Suppressor macrophage treated with lipopolysaccharide for 4 hours (primary cell): ENCODE data around the gene ATM.
"Not testable (repeated sequence)": the region's sequence is repeated elsewhere in the genome, so short reads cannot be mapped to it uniquely, and the experiment has no call there.

Source experiments
- DNase-seq: peaks from one replicate; pipeline ENCODE4 v3.0.0-alpha.2; 2020

ATM gene

GRCh38 chr11:108223348-108224149 is 682 bp downstream of the ATM start:
- DNase-seq = peak; percentile 39

DNA sequence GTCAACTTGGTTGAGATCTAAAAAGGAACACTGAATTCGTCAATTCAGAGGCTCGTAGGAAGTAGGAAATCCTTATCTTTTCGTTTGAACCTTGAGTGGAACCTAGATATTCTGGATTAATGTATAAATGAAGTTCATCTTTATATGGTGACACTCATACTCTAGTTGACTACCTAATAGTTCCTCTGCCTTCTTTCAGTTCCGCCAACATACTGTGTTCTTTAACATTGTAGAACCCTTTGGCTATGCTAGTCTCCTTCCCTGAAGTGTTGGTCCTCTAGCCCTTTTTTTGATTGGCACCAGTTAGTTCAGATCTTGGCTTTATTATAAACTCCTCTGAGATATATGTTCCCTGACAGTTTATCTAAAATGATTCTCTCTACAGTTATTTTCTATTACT is 1.5 kb downstream of the ATM start:
- DNase-seq = peak; percentile 22

DNA sequence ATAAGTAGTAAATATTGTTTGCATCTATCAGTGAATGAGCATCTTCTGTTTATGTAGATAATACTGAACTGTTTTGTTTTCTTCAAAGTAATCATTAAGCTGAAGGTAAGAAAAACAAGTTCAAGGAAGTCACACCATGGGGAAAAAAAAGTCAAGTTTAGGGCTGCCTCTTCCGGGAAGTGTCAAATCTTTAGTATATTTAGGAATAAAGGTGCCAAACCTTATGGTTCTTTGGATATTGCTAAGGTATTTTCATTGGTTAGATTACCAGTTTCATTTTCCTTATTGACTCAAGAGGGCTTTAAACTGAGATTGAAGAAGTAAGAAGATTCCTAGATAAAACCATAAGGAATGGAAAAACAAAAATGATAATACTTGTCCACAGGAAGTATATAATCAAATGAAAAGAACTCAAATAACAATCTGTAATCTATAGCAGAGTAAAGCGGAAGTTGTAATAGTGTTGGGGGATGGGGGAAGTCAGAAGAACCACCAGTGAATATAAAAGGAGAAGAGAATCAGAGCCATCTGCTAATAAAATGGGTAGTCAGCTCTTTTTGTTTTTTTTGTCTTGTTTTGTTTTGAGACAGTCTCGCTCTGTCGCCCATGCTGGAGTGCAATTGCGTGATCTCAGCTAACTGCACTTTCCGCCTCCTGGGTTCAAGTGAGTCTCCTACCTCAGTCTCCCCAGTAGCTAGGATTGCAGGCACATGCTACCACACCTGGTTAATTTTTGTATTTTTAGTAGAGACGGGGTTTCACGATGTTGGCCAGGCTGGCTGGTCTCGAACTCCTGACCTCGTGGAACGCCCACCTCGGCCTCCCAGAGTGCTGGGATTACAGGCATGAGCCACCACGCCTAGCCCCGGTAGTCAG is 2.3 kb downstream of the ATM start:
- peak; percentile 65 for DNase-seq

- no peak for DNase-seq
Observed at GRCh38 chr11:108226036-108226435, 3.2 kb downstream of the ATM start.

DNA sequence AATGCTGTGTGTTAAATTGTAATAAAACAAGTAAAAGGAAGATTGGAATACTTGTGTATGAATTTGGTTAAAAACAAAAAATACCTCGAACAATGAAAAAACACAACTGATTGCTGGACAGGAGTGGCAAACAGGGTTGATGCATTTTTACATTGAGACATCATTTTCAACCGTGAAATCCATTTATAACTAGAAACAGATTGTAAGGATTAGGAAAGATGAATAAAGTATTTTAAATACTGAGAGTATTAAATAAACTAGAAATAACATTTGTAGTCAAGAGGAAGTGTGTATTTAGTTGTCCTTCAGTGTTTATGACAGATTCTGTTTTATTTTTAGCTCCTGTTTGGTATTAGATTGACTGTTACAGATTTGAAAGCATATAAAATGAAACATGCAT is 5.4 kb downstream of the ATM start:
- no peak for DNase-seq

GRCh38 chr11:108233277-108233945 is 10.5 kb downstream of the ATM start:
- DNase-seq = no peak

DNA sequence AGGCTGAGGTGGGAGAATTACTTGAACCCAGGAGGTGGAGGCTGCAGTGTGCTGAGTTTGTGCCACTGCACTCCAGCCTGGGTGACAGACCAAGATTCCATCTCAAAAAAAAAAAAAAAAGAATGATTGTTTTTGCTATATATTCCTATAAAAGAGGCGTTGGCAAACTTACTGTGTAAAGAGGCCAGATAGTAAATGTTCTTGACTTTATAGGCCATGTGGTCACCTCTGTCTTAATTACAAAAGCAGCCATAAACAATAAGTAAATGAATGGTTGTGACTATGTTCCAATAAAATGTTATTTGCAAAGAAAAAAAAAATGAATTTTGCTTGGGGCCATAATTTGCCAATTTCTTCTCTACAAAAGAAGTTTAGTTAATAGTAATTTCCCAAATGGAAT is 12.3 kb downstream of the ATM start:
- no peak for DNase-seq

GRCh38 chr11:108235633-108236032 is 12.8 kb downstream of the ATM start:
- no peak for DNase-seq

- DNase-seq = no peak
Observed at GRCh38 chr11:108237058-108237481, 14.2 kb downstream of the ATM start.

DNA sequence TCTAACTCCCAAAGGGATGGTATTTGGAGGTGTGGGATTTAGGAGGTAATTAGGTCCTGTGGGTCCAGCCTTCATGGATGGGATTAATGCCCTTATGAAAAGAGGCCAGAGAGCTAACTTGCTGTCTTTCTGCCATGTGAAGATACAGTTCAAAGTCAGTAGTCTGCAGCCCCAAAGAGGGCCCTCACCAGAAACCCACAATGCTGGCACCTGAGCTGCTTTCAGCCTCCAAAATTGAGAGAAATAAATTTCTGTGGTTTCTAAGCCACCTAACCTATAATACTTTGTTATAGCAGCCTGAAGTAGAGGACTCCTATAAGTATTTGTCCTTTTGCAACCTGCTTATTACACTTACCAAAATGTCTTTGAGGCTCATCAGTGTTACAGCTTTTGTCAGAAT is 16.2 kb downstream of the ATM start:
- DNase-seq = no peak

GRCh38 chr11:108241330-108242037 is 18.6 kb downstream of the ATM start:
- DNase-seq = no peak

GRCh38 chr11:108242422-108242821 is 19.6 kb downstream of the ATM start:
- DNase-seq = no peak

GRCh38 chr11:108246308-108246707 is 23.4 kb downstream of the ATM start:
- DNase-seq = no peak

GRCh38 chr11:108246885-108247284 is 24.0 kb downstream of the ATM start:
- DNase-seq = no peak

- DNase-seq = no peak
Observed at GRCh38 chr11:108253176-108253575, 30.3 kb downstream of the ATM start.

DNA sequence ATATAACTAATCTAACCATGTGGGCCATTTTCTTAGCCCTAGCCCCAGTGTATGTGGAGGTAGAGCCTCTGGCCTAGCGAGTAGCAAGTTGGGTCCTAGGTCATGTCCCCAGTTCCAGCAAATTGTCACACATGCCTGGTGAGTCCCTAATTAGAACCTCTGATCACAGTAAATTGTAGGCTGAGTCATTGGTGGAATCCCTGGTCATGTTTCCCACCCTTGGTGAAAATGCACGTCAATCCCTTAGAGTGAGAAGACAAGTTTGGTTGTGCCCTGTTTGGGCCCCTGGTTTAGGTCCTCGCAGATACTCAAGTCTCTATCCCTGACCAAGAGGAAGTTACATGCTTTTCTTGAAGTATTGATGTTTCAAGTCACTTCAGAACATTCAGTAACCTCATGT is 46.7 kb downstream of the ATM start:
- DNase-seq = no peak

- not testable (repeated sequence) for DNase-seq
Observed at GRCh38 chr11:108276985-108277616, 54.2 kb downstream of the ATM start.

DNA sequence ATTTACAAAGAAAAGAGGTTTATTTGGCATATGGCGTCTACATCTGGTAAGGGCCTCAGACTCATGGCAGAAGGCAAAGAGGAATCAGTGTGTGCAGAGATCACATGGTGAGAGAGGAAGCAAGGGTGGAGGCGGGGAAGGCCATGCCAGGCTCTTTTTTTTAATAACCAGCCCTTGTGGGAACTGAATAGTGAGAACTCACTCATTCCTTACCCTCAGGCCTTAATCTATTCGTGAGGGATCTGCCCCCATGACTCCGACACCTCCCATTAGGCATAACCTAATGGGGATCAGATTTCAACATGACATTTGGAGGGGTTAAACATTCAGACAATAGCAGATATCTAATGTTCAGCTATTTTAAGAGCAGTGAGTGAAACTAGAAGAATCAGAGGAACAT is 55.7 kb downstream of the ATM start:
- peak; percentile 2 for DNase-seq

DNA sequence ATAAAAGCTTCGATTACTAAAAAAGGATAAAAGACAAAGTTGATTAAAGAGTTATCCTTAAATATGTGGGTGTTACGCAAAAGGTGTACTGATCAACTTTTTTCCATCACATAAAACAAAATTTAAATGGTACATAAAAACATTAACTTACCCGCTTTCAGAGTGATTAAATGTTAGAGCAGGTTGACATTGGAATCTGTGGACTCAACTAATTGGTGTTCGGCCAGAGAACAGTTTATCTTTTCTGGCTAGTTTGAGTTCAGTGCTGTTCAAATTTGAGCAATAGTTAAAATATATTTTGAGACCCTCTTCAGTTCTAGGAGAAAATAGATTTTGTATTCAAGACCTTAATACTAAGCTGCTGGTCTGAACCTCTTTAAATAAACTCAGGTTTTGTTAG is 56.1 kb downstream of the ATM start:
- no peak for DNase-seq

GRCh38 chr11:108286370-108286769 is 63.5 kb downstream of the ATM start:
- no peak for DNase-seq

DNA sequence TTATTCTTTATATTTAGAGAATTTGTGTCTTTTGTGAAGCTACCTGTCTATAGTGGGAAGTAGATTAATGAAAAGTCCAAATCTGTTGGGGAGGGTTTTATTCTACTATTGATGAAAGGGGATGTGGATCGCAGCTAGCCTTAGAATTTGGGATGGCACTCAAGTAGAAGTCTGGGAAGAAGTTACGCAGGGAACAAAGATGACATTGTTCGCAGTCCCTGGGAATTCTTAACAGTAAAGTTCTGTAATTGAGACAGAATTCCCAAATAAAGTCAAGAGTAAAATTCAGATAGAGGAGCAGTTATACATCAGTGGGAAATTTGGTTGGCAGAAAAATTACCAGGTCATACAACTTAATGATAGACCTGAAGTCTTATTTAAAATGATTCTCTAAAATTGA is 64.1 kb downstream of the ATM start:
- DNase-seq = no peak

DNA sequence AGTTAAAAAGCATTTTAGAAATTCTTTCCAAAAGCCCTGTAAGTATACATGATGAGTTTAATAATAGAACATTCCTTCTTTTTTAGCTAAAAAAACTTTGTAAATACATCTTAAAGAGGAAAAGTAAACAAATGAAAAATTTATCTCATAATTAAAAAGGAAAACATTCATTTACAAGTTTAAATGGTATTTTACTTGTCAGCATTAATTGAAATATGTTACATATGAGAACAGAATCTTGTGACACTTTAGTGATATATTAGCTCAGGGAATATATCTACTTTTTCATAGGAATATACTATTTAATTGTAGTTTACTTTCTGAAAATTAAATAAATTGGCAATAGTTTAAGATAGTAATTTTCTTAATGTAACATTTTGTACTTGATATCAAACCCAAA is 66.2 kb downstream of the ATM start:
- not testable (repeated sequence) for DNase-seq
